Measurements from ENCODE around the gene CELF4.

DNA sequence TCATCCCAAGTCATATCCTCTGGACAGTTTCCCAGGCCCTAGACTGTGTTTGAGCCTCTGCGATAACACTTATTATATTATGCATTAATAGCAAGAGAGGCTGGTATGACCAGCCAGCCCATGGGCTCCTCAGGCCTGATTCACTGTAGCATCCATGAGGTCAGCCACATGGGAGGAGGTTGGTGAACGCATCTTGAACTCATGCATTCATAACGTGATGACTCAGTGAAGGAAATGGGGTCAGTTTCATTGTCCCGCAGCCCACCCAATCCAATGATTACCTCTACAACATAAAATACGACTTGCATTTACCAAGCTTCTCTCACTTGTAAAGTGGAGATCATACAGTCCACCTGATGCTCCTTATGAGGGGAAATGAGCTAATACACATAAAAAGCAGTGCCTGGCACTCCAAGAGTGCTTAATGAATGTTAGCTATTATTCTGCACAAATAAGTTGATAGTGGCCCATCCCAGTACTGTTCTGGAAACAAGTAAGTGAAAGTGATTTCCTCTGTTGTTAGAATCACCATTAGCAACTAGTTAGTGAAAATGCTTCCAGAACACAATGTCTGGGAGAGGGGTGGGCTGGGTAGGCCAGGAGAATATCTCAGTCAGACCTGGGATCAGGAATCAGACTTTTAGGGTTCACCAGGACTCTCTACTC lies 46.1 kb upstream of the CELF4 start:
- TF ChIP-seq POLR2AphosphoS5 (IDR thresholded peaks at IDR 0.05; ENCODE audit: low read depth, low read length): no peak
- TF ChIP-seq CTCF (IDR thresholded peaks at IDR 0.05): no peak
- TF ChIP-seq TCF7L2 (IDR thresholded peaks at IDR 0.05; ENCODE audit: low read depth, low read length): no peak
- no peak for TF ChIP-seq REST (IDR thresholded peaks at IDR 0.05; ENCODE audit: insufficient read depth in 1 of 2, low read depth in 2 of 2, low read length in 1 of 2)
- TF ChIP-seq SIN3A (IDR thresholded peaks at IDR 0.05; ENCODE audit: borderline replicate concordance, insufficient read depth, low read depth, low read length): no peak
